ENCODE results near the gene MCF2L.

The MCF2L gene

GRCh38 chr13:113143466-113144254 is 174.6 kb downstream of the MCF2L start:
- no peaks in the 10 kb centered on the region for H3K9me3 ChIP-seq (ENCODE audit: control insufficient read depth, low read length)
- H3K36me3 ChIP-seq (ENCODE audit: control insufficient read depth, insufficient read depth, low read length, severe bottlenecking): no peaks in the 10 kb centered on the region
- H3K4me3 ChIP-seq (ENCODE audit: low read length): no peak overlapping the region
- H3K4me1 ChIP-seq (ENCODE audit: control insufficient read depth, insufficient read depth, low read length): peaks cover 4% of the 10 kb centered on the region
- no peak for DNase-seq (ENCODE audit: low read depth)
- no peak overlapping the region for H3K9ac ChIP-seq (ENCODE audit: low read length)
- H3K27me3 ChIP-seq (replicated peaks; ENCODE audit: control insufficient read depth, insufficient read depth, low read length): no peaks in the 10 kb centered on the region

- DNase-seq (ENCODE audit: low read depth): no peak
These were observed 175.2 kb downstream of the MCF2L start for GRCh38 chr13:113144255-113144629.

GRCh38 chr13:113145496-113145895 is 176.5 kb downstream of the MCF2L start:
- Histone ChIP-seq H3K9me3 (ENCODE audit: control insufficient read depth, low read length) (no peaks in the 10 kb centered on the region), H3K27me3 (replicated peaks; ENCODE audit: control insufficient read depth, insufficient read depth, low read length) (no peaks in the 10 kb centered on the region), H3K36me3 (ENCODE audit: control insufficient read depth, insufficient read depth, low read length, severe bottlenecking) (no peaks in the 10 kb centered on the region), H3K9ac (ENCODE audit: low read length) (no peak overlapping the region), H3K4me1 (ENCODE audit: control insufficient read depth, insufficient read depth, low read length) (peaks cover 4% of the 10 kb centered on the region), H3K4me3 (ENCODE audit: low read length) (no peak overlapping the region)
- no peak for DNase-seq (ENCODE audit: low read depth)

More at GRCh38 chr13:113144255-113144629, 175.2 kb downstream of the MCF2L start:
- Histone ChIP-seq H3K27me3 (replicated peaks; ENCODE audit: control insufficient read depth, insufficient read depth, low read length) (no peaks in the 10 kb centered on the region), H3K9me3 (ENCODE audit: control insufficient read depth, low read length) (no peaks in the 10 kb centered on the region), H3K9ac (ENCODE audit: low read length) (no peak overlapping the region), H3K36me3 (ENCODE audit: control insufficient read depth, insufficient read depth, low read length, severe bottlenecking) (no peaks in the 10 kb centered on the region), H3K4me3 (ENCODE audit: low read length) (no peak overlapping the region), H3K4me1 (ENCODE audit: control insufficient read depth, insufficient read depth, low read length) (peaks cover 4% of the 10 kb centered on the region)

- no peaks in the 10 kb centered on the region for H3K27me3 ChIP-seq (replicated peaks; ENCODE audit: control insufficient read depth, insufficient read depth, low read length)
- H3K36me3 ChIP-seq (ENCODE audit: control insufficient read depth, insufficient read depth, low read length, severe bottlenecking): no peaks in the 10 kb centered on the region
- no peak overlapping the region for H3K4me3 ChIP-seq (ENCODE audit: low read length)
- peaks cover 4% of the 10 kb centered on the region for H3K4me1 ChIP-seq (ENCODE audit: control insufficient read depth, insufficient read depth, low read length)
- no peaks in the 10 kb centered on the region for H3K9me3 ChIP-seq (ENCODE audit: control insufficient read depth, low read length)
- no peak for DNase-seq (ENCODE audit: low read depth)
- no peak overlapping the region for H3K9ac ChIP-seq (ENCODE audit: low read length)
These were observed 177.0 kb downstream of the MCF2L start for GRCh38 chr13:113145911-113146598.

GRCh38 chr13:113146750-113147149 is 177.7 kb downstream of the MCF2L start:
- peaks cover 4% of the 10 kb centered on the region for H3K4me1 ChIP-seq (ENCODE audit: control insufficient read depth, insufficient read depth, low read length)
- H3K9ac ChIP-seq (ENCODE audit: low read length): no peak overlapping the region
- no peak for DNase-seq (ENCODE audit: low read depth)
- no peaks in the 10 kb centered on the region for H3K27me3 ChIP-seq (replicated peaks; ENCODE audit: control insufficient read depth, insufficient read depth, low read length)
- no peaks in the 10 kb centered on the region for H3K9me3 ChIP-seq (ENCODE audit: control insufficient read depth, low read length)
- H3K4me3 ChIP-seq (ENCODE audit: low read length): no peak overlapping the region
- no peaks in the 10 kb centered on the region for H3K36me3 ChIP-seq (ENCODE audit: control insufficient read depth, insufficient read depth, low read length, severe bottlenecking)

GRCh38 chr13:113147206-113147605 is 178.2 kb downstream of the MCF2L start:
- no peaks in the 10 kb centered on the region for H3K9me3 ChIP-seq (ENCODE audit: control insufficient read depth, low read length)
- no peaks in the 10 kb centered on the region for H3K36me3 ChIP-seq (ENCODE audit: control insufficient read depth, insufficient read depth, low read length, severe bottlenecking)
- no peaks in the 10 kb centered on the region for H3K27me3 ChIP-seq (replicated peaks; ENCODE audit: control insufficient read depth, insufficient read depth, low read length)
- DNase-seq (ENCODE audit: low read depth): no peak
- peaks cover 8% of the 10 kb centered on the region for H3K4me1 ChIP-seq (ENCODE audit: control insufficient read depth, insufficient read depth, low read length)
- H3K9ac ChIP-seq (ENCODE audit: low read length): no peak overlapping the region
- no peak overlapping the region for H3K4me3 ChIP-seq (ENCODE audit: low read length)

- H3K27me3 ChIP-seq (replicated peaks; ENCODE audit: control insufficient read depth, insufficient read depth, low read length): no peaks in the 10 kb centered on the region
- H3K9me3 ChIP-seq (ENCODE audit: control insufficient read depth, low read length): no peaks in the 10 kb centered on the region
- no peak overlapping the region for H3K9ac ChIP-seq (ENCODE audit: low read length)
- no peak for DNase-seq (ENCODE audit: low read depth)
- H3K36me3 ChIP-seq (ENCODE audit: control insufficient read depth, insufficient read depth, low read length, severe bottlenecking): no peaks in the 10 kb centered on the region
- no peak overlapping the region for H3K4me3 ChIP-seq (ENCODE audit: low read length)
- peaks cover 16% of the 10 kb centered on the region for H3K4me1 ChIP-seq (ENCODE audit: control insufficient read depth, insufficient read depth, low read length)
These were observed 179.4 kb downstream of the MCF2L start for GRCh38 chr13:113148407-113148806.

- Histone ChIP-seq H3K4me1 (ENCODE audit: control insufficient read depth, insufficient read depth, low read length) (peaks cover 19% of the 10 kb centered on the region), H3K9ac (ENCODE audit: low read length) (no peak overlapping the region), H3K36me3 (ENCODE audit: control insufficient read depth, insufficient read depth, low read length, severe bottlenecking) (no peaks in the 10 kb centered on the region), H3K9me3 (ENCODE audit: control insufficient read depth, low read length) (no peaks in the 10 kb centered on the region), H3K4me3 (ENCODE audit: low read length) (no peak overlapping the region), H3K27me3 (replicated peaks; ENCODE audit: control insufficient read depth, insufficient read depth, low read length) (no peaks in the 10 kb centered on the region)
- no peak for DNase-seq (ENCODE audit: low read depth)
These were observed 180.0 kb downstream of the MCF2L start for GRCh38 chr13:113148940-113149503.

Measured in adipocyte (in vitro differentiated cells).